DMS114 treated with DMSO at 0.1 percent for 48 hours (cell line): ENCODE data around the gene CCDC91.
A peak's percentile ranks its signal among the peaks of the same experiment; 100 is the strongest.
"Not testable (repeated sequence)": the region's sequence is repeated elsewhere in the genome, so short reads cannot be mapped to it uniquely, and the experiment has no call there.

Source experiments
- DNase-seq: peaks from one replicate; lab custom pipeline; 2025; ENCODE audit not compliant: unreplicated experiment; lab: John Stamatoyannopoulos, UW

CCDC91 gene

GRCh38 chr12:28180786-28181185, 9.5 kb upstream of the CCDC91 start:
- no peak for DNase-seq

GRCh38 chr12:28184375-28184774, 5.9 kb upstream of the CCDC91 start:
- no peak for DNase-seq

- DNase-seq, result no peak
These were observed 3.8 kb upstream of the CCDC91 start for GRCh38 chr12:28186500-28186899.

- DNase-seq, result peak; percentile 50
These were observed 404 bp upstream of the CCDC91 start for GRCh38 chr12:28189784-28190320.

- DNase-seq, result no peak
These were observed 1.1 kb downstream of the CCDC91 start for GRCh38 chr12:28191051-28192048.

- no peak for DNase-seq
These were observed 1.9 kb downstream of the CCDC91 start for GRCh38 chr12:28192125-28192524.

- DNase-seq, result not testable (repeated sequence)
These were observed 4.4 kb downstream of the CCDC91 start for GRCh38 chr12:28194621-28195020.

- not testable (repeated sequence) for DNase-seq
These were observed 10.9 kb downstream of the CCDC91 start for GRCh38 chr12:28201136-28201535.

- no peak for DNase-seq
These were observed 12.3 kb downstream of the CCDC91 start for GRCh38 chr12:28202374-28203130.

GRCh38 chr12:28209782-28210181, 19.5 kb downstream of the CCDC91 start:
- DNase-seq, result peak; percentile 10

- no peak for DNase-seq
These were observed 21.9 kb downstream of the CCDC91 start for GRCh38 chr12:28212182-28212581.

GRCh38 chr12:28215021-28215420, 24.8 kb downstream of the CCDC91 start:
- no peak for DNase-seq

- no peak for DNase-seq
These were observed 25.8 kb downstream of the CCDC91 start for GRCh38 chr12:28216016-28216415.

GRCh38 chr12:28217805-28218204, 27.5 kb downstream of the CCDC91 start:
- DNase-seq, result no peak

GRCh38 chr12:28218875-28219274, 28.6 kb downstream of the CCDC91 start:
- no peak for DNase-seq

- no peak for DNase-seq
These were observed 29.6 kb downstream of the CCDC91 start for GRCh38 chr12:28219827-28220226.

GRCh38 chr12:28222081-28222700, 31.9 kb downstream of the CCDC91 start:
- DNase-seq, result no peak

GRCh38 chr12:28223025-28223554, 32.8 kb downstream of the CCDC91 start:
- DNase-seq, result no peak

GRCh38 chr12:28223858-28224257, 33.6 kb downstream of the CCDC91 start:
- DNase-seq, result no peak

- DNase-seq, result no peak
These were observed 36.4 kb downstream of the CCDC91 start for GRCh38 chr12:28226705-28227104.

- DNase-seq, result no peak
These were observed 37.0 kb downstream of the CCDC91 start for GRCh38 chr12:28227251-28227650.
